Measurements from ENCODE around the gene BMP4. TPM values are rescaled to one million over a fixed set of nuclear protein-coding genes. Genes with fewer than 3 reads are reported as not detected.

Gene BMP4
- total RNA-seq, 1 experiment from 2014 or later = 12.2 TPM

DNA sequence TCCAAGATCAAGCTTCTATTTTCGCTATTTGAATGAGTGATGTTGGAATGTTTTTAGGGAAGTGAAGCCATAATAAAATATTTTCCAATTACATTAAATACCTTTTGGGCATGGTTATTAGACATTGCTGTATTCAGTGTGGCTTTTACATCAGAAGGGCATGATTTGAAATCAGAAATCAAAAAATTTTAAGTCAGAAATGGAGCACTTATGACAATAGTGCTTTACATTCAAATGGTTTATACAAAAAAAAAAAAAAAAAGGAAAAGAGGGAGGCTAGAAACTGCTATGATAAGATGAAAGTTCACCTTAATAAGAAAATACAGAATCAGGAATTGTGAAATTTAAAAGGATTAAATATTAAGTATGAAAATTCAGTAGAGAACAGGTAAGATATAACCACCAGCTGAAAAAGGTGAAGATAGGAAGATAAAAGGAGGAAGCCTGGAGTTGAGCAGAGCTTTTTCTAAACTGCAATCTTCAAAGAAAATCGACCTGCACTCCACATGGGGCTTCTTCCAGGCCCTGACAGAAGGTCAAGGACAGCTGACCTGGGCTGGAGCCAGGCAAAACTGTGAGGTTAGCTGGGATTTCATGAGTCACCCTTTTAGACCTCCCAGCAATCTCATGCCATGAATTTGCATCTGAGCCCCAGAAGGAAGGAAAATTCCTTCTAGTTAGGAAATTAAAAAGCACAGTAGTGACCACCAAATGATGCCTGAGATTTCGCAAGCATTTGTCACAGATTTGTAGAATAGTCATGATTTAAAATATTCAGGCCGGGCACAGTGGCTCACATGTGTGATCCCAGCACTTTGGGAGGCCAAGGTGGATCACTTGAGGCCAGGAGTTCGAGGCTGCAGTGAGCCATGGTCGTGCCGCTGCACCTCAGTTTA is 23.4 kb upstream of the BMP4 start:
- TF ChIP-seq, protein P1, sequence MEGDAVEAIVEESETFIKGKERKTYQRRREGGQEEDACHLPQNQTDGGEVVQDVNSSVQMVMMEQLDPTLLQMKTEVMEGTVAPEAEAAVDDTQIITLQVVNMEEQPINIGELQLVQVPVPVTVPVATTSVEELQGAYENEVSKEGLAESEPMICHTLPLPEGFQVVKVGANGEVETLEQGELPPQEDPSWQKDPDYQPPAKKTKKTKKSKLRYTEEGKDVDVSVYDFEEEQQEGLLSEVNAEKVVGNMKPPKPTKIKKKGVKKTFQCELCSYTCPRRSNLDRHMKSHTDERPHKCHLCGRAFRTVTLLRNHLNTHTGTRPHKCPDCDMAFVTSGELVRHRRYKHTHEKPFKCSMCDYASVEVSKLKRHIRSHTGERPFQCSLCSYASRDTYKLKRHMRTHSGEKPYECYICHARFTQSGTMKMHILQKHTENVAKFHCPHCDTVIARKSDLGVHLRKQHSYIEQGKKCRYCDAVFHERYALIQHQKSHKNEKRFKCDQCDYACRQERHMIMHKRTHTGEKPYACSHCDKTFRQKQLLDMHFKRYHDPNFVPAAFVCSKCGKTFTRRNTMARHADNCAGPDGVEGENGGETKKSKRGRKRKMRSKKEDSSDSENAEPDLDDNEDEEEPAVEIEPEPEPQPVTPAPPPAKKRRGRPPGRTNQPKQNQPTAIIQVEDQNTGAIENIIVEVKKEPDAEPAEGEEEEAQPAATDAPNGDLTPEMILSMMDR (conservative IDR thresholded peaks at IDR 0.05) = no peak
- no peaks in the 10 kb centered on the region for H3K23me2 ChIP-seq (ENCODE audit: insufficient read length, low read depth, low read length, poor library complexity, severe bottlenecking)
- H3K4me1 Mint-ChIP-seq = peaks cover 67 to 69% of the 10 kb centered on the region in 2 experiments
- no peak overlapping the region for H2BK12ac ChIP-seq (ENCODE audit: insufficient read length, low read depth, low read length)
- no peak overlapping the region for H2BK5ac ChIP-seq (ENCODE audit: insufficient read length, low read length)
- no peak overlapping the region for H2BK15ac ChIP-seq (ENCODE audit: low read depth, low read length)
- peaks cover 10 to 19% (median 17%) of the 10 kb centered on the region in 3 experiments for H3K36me3 Mint-ChIP-seq (ENCODE audit: insufficient read depth in 1 of 3, low read depth in 3 of 3)
- no peak overlapping the region for H3K4me2 ChIP-seq (ENCODE audit: insufficient read depth, insufficient read length, low read length)
- H2BK20ac ChIP-seq (ENCODE audit: low read depth, low read length, poor library complexity, severe bottlenecking) = no peak overlapping the region
- H3K9me3 Mint-ChIP-seq = peaks cover 19 to 20% of the 10 kb centered on the region in 2 experiments
- no peak overlapping the region for H2BK120ac ChIP-seq (ENCODE audit: low read depth, low read length, poor library complexity, severe bottlenecking)
- no peak overlapping the region for H2AK5ac ChIP-seq (ENCODE audit: insufficient read length, low read length)
- no peak overlapping the region for H4K91ac ChIP-seq (ENCODE audit: insufficient read length, low read depth, low read length)
- DNase-seq = peak; percentile 67
- H3K14ac ChIP-seq (ENCODE audit: insufficient read depth, low read length) = no peak overlapping the region
- H3K79me1 ChIP-seq (ENCODE audit: insufficient read depth, low read depth, low read length, poor library complexity, severe bottlenecking) = no peaks in the 10 kb centered on the region
- no peak overlapping the region for H2AFZ ChIP-seq (ENCODE audit: low read length)
- no peak overlapping the region for H4K8ac ChIP-seq (replicated peaks; ENCODE audit: insufficient read length, low read depth, low read length)
- peaks cover 22% of the 10 kb centered on the region for H3K4me1 ChIP-seq (ENCODE audit: insufficient read depth, low read length)
- no peak overlapping the region for H3K9ac ChIP-seq (ENCODE audit: extremely low read depth, insufficient read length, low read length)
- 0 out of 5 replicates have a peak overlapping the region, but pooled peaks of 1 of the 2 experiments have one; percentile 20 for H3K4me3 Mint-ChIP-seq
- no peaks in the 10 kb centered on the region for H3K79me2 ChIP-seq (ENCODE audit: insufficient read depth, low read length)
- H3T11ph ChIP-seq (ENCODE audit: low read length) = no peak overlapping the region
- no peak overlapping the region for H3K4ac ChIP-seq (ENCODE audit: low read depth, low read length)
- H4K5ac ChIP-seq (ENCODE audit: insufficient read length, low read depth, low read length) = no peak overlapping the region
- peak overlapping the region; percentile 32 to 75 (median 73); a peak in 3 of 7 replicates for H3K27ac Mint-ChIP-seq
- H3K27ac ChIP-seq (ENCODE audit: insufficient read length, low read depth, low read length) = no peak overlapping the region
- no peak overlapping the region for H3K23ac ChIP-seq (ENCODE audit: insufficient read length, low read depth, low read length)
- whole genome bisulfite sequencing (ENCODE audit: extremely low coverage, insufficient read length, low lambda C conversion rate) = no CpG with 5 or more reads among the region's 7 CpGs
- peaks cover 4% of the 10 kb centered on the region for H3K27me3 Mint-ChIP-seq (ENCODE audit: low read depth)
- H4K20me1 ChIP-seq (ENCODE audit: control insufficient read depth, insufficient read depth, insufficient read length) = no peaks in the 10 kb centered on the region
- peaks cover 9% of the 10 kb centered on the region for H3K9me3 ChIP-seq (ENCODE audit: control insufficient read depth, low read depth, low read length)
- H3K27me3 ChIP-seq (ENCODE audit: insufficient read depth, low read length) = peaks cover 1% of the 10 kb centered on the region; the same call in 1 of the 2 replicates
- H3K56ac ChIP-seq (ENCODE audit: insufficient read length, low read depth, low read length) = no peak overlapping the region
- no peak overlapping the region for H3K18ac ChIP-seq (ENCODE audit: insufficient read length, low read depth, low read length)

Data from H9 (cell line).